Peyer's patch (tissue), 4 donors: ENCODE data around the gene SUPT5H. TPM values are rescaled to one million over a fixed set of nuclear protein-coding genes. Genes with fewer than 3 reads are reported as not detected.

ENCODE experiments used
- DNase-seq, 3 donors: peaks; one replicate each; pipeline ENCODE4 v3.0.0-alpha.2; 2017 to 2019
- H3K27ac ChIP-seq, 4 donors: fragments of 200-600 bp; sonication (generic); one replicate each; pipeline ENCODE4 v1.5.1; 2016 to 2019
- H3K27me3 ChIP-seq, 2 donors: fragments of 200-600 bp; sonication (generic); one replicate each; pipeline ENCODE4 v1.5.1; 2019
- H3K36me3 ChIP-seq, 3 donors: fragments of 200-600 bp; sonication (generic); one replicate each; pipeline ENCODE4 v1.5.1; 2016 to 2019
- H3K4me1 ChIP-seq, 4 donors: fragments of 200-600 bp; sonication (generic); one replicate each; pipeline ENCODE4 v1.5.1; 2016 to 2019
- H3K4me3 ChIP-seq, 4 donors: fragments of 200-600 bp; sonication (generic); 1 replicate in 3 of 4; 2 replicates in 1 of 4; pipeline ENCODE4 v1.5.1; 2016 to 2019; ENCODE audit warnings: mild to moderate bottlenecking in 1 of 4
- H3K9me3 ChIP-seq, 4 donors: fragments of 200-600 bp; sonication (generic); one replicate each; pipeline ENCODE4 v1.5.1; 2016 to 2019; ENCODE audit warnings: mild to moderate bottlenecking in 1 of 4
- CTCF ChIP-seq, 6 experiments: fragments of 450-650 bp in 4 of 6; fragments of 200-600 bp in 2 of 6; sonication (generic) in 1 of 6; IDR thresholded peaks; one replicate each; pipeline ENCODE4 v1.5.1; 2017 to 2019; ENCODE audit warnings: antibody characterized with exemption in 6 of 6, mild to moderate bottlenecking in 3 of 6, moderate library complexity in 1 of 6
- POLR2A ChIP-seq, 2 donors: fragments of 450-650 bp; IDR thresholded peaks; one replicate each; pipeline ENCODE4 v1.5.1; 2017; ENCODE audit warnings: antibody characterized with exemption in 2 of 2, mild to moderate bottlenecking in 2 of 2, moderate library complexity in 2 of 2
- total RNA-seq, 4 donors: library from RNA; depleted of rRNA; stranded (reverse); fragments of >200 nt; gene quantifications; one replicate each; pipeline ENCODE4 v1.1.0, GENCODE V29; 2016

Gene SUPT5H
- total RNA-seq, 4 donors from 2014 or later = 98.4 to 173 (median 160) TPM

GRCh38 chr19:39489756-39490155 lies 44.4 kb downstream of the SUPT5H start:
- Histone ChIP-seq H3K27me3 (no peaks in the 10 kb centered on the region), H3K36me3 (peaks cover 0 to 66% (median 0%) of the 10 kb centered on the region in 3 donors), H3K9me3 (no peaks in the 10 kb centered on the region), H3K27ac (no peak overlapping the region), H3K4me1 (no peaks in the 10 kb centered on the region), H3K4me3 (no peak overlapping the region)
- no peak for DNase-seq
- no peak for TF ChIP-seq POLR2A (IDR thresholded peaks at IDR 0.05)
- no peak for TF ChIP-seq CTCF (IDR thresholded peaks at IDR 0.05)

GRCh38 chr19:39492225-39492624 lies 46.8 kb downstream of the SUPT5H start:
- DNase-seq = no peak
- no peaks in the 10 kb centered on the region for H3K9me3 ChIP-seq
- no peak overlapping the region for H3K4me3 ChIP-seq
- H3K36me3 ChIP-seq = peaks cover 0 to 42% (median 0%) of the 10 kb centered on the region in 3 donors
- H3K4me1 ChIP-seq = no peaks in the 10 kb centered on the region
- no peak overlapping the region for H3K27ac ChIP-seq
- no peaks in the 10 kb centered on the region for H3K27me3 ChIP-seq
- TF ChIP-seq CTCF (IDR thresholded peaks at IDR 0.05) (no peak), POLR2A (IDR thresholded peaks at IDR 0.05) (no peak)

GRCh38 chr19:39492788-39493187 lies 47.4 kb downstream of the SUPT5H start:
- peaks cover 0 to 36% (median 0%) of the 10 kb centered on the region in 3 donors for H3K36me3 ChIP-seq
- no peak for TF ChIP-seq CTCF (IDR thresholded peaks at IDR 0.05)
- TF ChIP-seq POLR2A (IDR thresholded peaks at IDR 0.05) = no peak
- no peak overlapping the region for H3K4me3 ChIP-seq
- H3K9me3 ChIP-seq = no peaks in the 10 kb centered on the region
- peaks cover 0 to 3% (median 2%) of the 10 kb centered on the region in 4 donors for H3K4me1 ChIP-seq
- peaks cover 0 to 3% of the 10 kb centered on the region in 2 donors for H3K27me3 ChIP-seq
- H3K27ac ChIP-seq = no peak overlapping the region
- no peak for DNase-seq

GRCh38 chr19:39494661-39495060 lies 49.3 kb downstream of the SUPT5H start:
- no peak for DNase-seq
- Histone ChIP-seq H3K27me3 (peaks cover 0 to 17% of the 10 kb centered on the region in 2 donors), H3K27ac (no peak overlapping the region), H3K4me1 (peaks cover 0 to 19% (median 15%) of the 10 kb centered on the region in 4 donors), H3K36me3 (peaks cover 0 to 19% (median 0%) of the 10 kb centered on the region in 3 donors), H3K9me3 (no peaks in the 10 kb centered on the region), H3K4me3 (no peak overlapping the region)
- TF ChIP-seq CTCF (IDR thresholded peaks at IDR 0.05) = no peak
- no peak for TF ChIP-seq POLR2A (IDR thresholded peaks at IDR 0.05)

GRCh38 chr19:39496063-39496462 lies 50.7 kb downstream of the SUPT5H start:
- no peak for TF ChIP-seq CTCF (IDR thresholded peaks at IDR 0.05)
- TF ChIP-seq POLR2A (IDR thresholded peaks at IDR 0.05) = no peak
- H3K27me3 ChIP-seq = peaks cover 0 to 17% of the 10 kb centered on the region in 2 donors
- H3K4me3 ChIP-seq = no peak overlapping the region
- H3K4me1 ChIP-seq = peaks cover 0 to 19% (median 15%) of the 10 kb centered on the region in 4 donors
- no peaks in the 10 kb centered on the region for H3K9me3 ChIP-seq
- no peak overlapping the region for H3K27ac ChIP-seq
- peaks cover 0 to 5% (median 0%) of the 10 kb centered on the region in 3 donors for H3K36me3 ChIP-seq
- no peak for DNase-seq

GRCh38 chr19:39497701-39497995 lies 52.3 kb downstream of the SUPT5H start:
- Histone ChIP-seq H3K9me3 (no peaks in the 10 kb centered on the region), H3K27me3 (peaks cover 0 to 17% of the 10 kb centered on the region in 2 donors), H3K4me3 (peak overlapping the region in 2 of 4 donors; percentile 7 to 33), H3K27ac (no peak overlapping the region), H3K4me1 (peaks cover 0 to 21% (median 15%) of the 10 kb centered on the region in 4 donors), H3K36me3 (no peaks in the 10 kb centered on the region)
- no peak for TF ChIP-seq POLR2A (IDR thresholded peaks at IDR 0.05)
- TF ChIP-seq CTCF (IDR thresholded peaks at IDR 0.05) = no peak
- DNase-seq = no peak
